HepG2 (cell line): Measurements from ENCODE around the gene SERINC4. TPM values are rescaled to one million over a fixed set of nuclear protein-coding genes. Genes with fewer than 3 reads are reported as not detected.

Experiments
- KDM5A ChIP-seq: fragments of 200-600 bp; sonication (generic); IDR thresholded peaks from 2 replicates; pipeline ENCODE4 v1.7.0; 2018; ENCODE audit warnings: antibody characterized with exemption, mild to moderate bottlenecking, low read length, borderline replicate concordance
- RAD21 ChIP-seq: fragments of 450-650 bp; formaldehyde crosslinking; IDR thresholded peaks from 2 replicates; pipeline ENCODE4 v1.5.0; 2020; ENCODE audit warnings: mild to moderate bottlenecking
- TFDP1 ChIP-seq: IDR thresholded peaks from 2 replicates; pipeline ENCODE4 v1.6.1; 2016; ENCODE audit warnings: missing compliant biosample characterization, missing genetic modification reagents, borderline replicate concordance
- ZBTB7B ChIP-seq: sonication (generic); formaldehyde crosslinking; IDR thresholded peaks from 2 replicates; pipeline ENCODE4 v1.4.0; 2020; ENCODE audit warnings: missing genetic modification reagents
- ZNF407 ChIP-seq: sonication (generic); formaldehyde crosslinking; IDR thresholded peaks from one replicate; pipeline ENCODE4 v1.5.1; 2020; ENCODE audit warnings: mild to moderate bottlenecking, missing genetic modification reagents; ENCODE audit errors: not compliant biosample characterization
- ZNF652 ChIP-seq: IDR thresholded peaks from 2 replicates; pipeline ENCODE4 v1.6.1; 2016; ENCODE audit warnings: low read depth, borderline replicate concordance
- polyA plus RNA-seq, 8 experiments: library from polyadenylated mRNA; depleted of rRNA in 3 of 8; stranded (reverse) in 7 of 8; unstranded in 1 of 8; fragments of >200 nt; fragmentation: Illumina TruSeq in 4 of 8; extraction: Trizol in 4 of 8; gene quantifications; 2 replicates each; pipeline versions ENCODE4 v1.2.1 to v1.2.3, GENCODE V29; 2011 to 2016; ENCODE audit warnings: low read depth in 4 of 8, missing spikeins in 1 of 8, mixed read lengths in 1 of 8; ENCODE audit not compliant: insufficient read depth in 1 of 8
- total RNA-seq, 5 experiments: library from RNA; depleted of rRNA; stranded (reverse); fragments of >200 nt; fragmentation: Illumina TruSeq; extraction: Trizol; gene quantifications; 2 replicates each; pipeline ENCODE4 v1.2.3, GENCODE V29; 2016; ENCODE audit warnings: low read depth in 1 of 5
- TF ChIP-seq, protein P1 (sequence below), 2 experiments: sonication (generic) in 1 of 2; formaldehyde crosslinking in 1 of 2; IDR thresholded peaks; 2 replicates each; pipeline versions ENCODE4 v1.4.0 to v1.6.1; 2016 to 2020; ENCODE audit warnings: borderline replicate concordance in 1 of 2, low read depth in 1 of 2, mild to moderate bottlenecking in 1 of 2, missing genetic modification reagents in 1 of 2

Gene SERINC4
- total and polyA plus RNA-seq, 2 of the 13 experiments (the other 11 are each of a cell fraction or from before 2014, with no cell fraction given), result not detected

DNA sequence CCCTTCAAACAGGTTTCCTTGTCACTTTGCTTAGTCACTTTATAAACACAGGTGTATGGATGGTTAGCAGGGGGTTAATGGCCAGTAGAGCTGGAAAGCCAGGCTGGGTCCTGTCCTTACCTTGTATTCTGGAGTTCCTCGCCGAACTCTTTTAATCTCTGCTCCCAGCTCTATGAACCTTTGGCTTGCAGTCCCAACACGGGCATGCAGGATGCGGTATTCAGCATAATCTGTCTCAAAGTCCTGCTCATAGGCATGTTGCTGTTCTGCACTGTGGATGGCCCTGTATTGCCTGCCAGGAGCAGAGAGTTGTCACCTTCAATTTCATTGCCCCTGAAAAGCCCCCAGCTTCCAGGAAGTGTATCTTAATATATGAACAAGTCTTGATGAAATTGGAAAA lies 26.0 kb downstream of the SERINC4 start (continued):
- TF ChIP-seq ZNF407 (CRISPR knock-in tag), result no peak
- no peak for TF ChIP-seq TFDP1 (CRISPR knock-in tag)
- TF ChIP-seq ZBTB7B, result no peak
- peak; percentile 15; the same call in 1 of the 2 replicates for TF ChIP-seq ZNF652
- TF ChIP-seq KDM5A, result no peak
- TF ChIP-seq, protein P1, sequence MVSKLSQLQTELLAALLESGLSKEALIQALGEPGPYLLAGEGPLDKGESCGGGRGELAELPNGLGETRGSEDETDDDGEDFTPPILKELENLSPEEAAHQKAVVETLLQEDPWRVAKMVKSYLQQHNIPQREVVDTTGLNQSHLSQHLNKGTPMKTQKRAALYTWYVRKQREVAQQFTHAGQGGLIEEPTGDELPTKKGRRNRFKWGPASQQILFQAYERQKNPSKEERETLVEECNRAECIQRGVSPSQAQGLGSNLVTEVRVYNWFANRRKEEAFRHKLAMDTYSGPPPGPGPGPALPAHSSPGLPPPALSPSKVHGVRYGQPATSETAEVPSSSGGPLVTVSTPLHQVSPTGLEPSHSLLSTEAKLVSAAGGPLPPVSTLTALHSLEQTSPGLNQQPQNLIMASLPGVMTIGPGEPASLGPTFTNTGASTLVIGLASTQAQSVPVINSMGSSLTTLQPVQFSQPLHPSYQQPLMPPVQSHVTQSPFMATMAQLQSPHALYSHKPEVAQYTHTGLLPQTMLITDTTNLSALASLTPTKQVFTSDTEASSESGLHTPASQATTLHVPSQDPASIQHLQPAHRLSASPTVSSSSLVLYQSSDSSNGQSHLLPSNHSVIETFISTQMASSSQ (IDR thresholded peaks at IDR 0.05; ENCODE audit: low read depth), result no peak
- TF ChIP-seq, protein P1 (CRISPR knock-in tag; IDR thresholded peaks at IDR 0.05; ENCODE audit: borderline replicate concordance), result no peak
- no peak for TF ChIP-seq RAD21
- TF ChIP-seq, all 625 proteins: peak for 2
